Esophagus (tissue), 2 donors: ENCODE results near the gene MAST1. TPM values are rescaled to one million over a fixed set of nuclear protein-coding genes. Genes with fewer than 3 reads are reported as not detected.

Experiments
- H3K27ac ChIP-seq, 2 donors: one replicate each; pipeline ENCODE4 v1.5.1; 2013; ENCODE audit warnings: low read depth in 2 of 2, mild to moderate bottlenecking in 2 of 2, inconsistent platforms in 1 of 2, low read length in 1 of 2, moderate library complexity in 1 of 2
- H3K27me3 ChIP-seq, 2 donors: one replicate each; pipeline ENCODE4 v1.6.1; 2013; ENCODE audit warnings: low read length in 2 of 2, control low read depth in 1 of 2, mild to moderate bottlenecking in 1 of 2; ENCODE audit not compliant: insufficient read depth in 2 of 2, control insufficient read depth in 1 of 2
- H3K36me3 ChIP-seq, 2 donors: one replicate each; pipeline ENCODE4 v1.6.1; 2013; ENCODE audit warnings: low read length in 1 of 2; ENCODE audit not compliant: control insufficient read depth in 2 of 2, insufficient read depth in 2 of 2
- H3K4me1 ChIP-seq, 2 donors: one replicate each; pipeline ENCODE4 v1.6.1; 2013; ENCODE audit warnings: low read length in 1 of 2; ENCODE audit not compliant: control insufficient read depth in 2 of 2, insufficient read depth in 2 of 2
- H3K4me3 ChIP-seq, 2 donors: one replicate each; pipeline ENCODE4 v1.5.1; 2013; ENCODE audit warnings: low read length in 2 of 2, mild to moderate bottlenecking in 2 of 2, low read depth in 1 of 2, moderate library complexity in 1 of 2
- H3K9me3 ChIP-seq, 2 donors: one replicate each; pipeline ENCODE4 v1.6.1; 2013; ENCODE audit warnings: mild to moderate bottlenecking in 2 of 2, low read depth in 1 of 2, low read length in 1 of 2, moderate library complexity in 1 of 2; ENCODE audit not compliant: control insufficient read depth in 2 of 2, insufficient read depth in 1 of 2
- WGBS, 2 donors: extraction: QIAGEN DNeasy Blood & Tissue Kit; methylation state at CpG; one replicate each; pipeline ENCODE4 v1.1.7; 2013; 5-methylcytosine and 5-hydroxymethylcytosine counted together
- polyA plus RNA-seq, 2 donors: library from polyadenylated mRNA; stranded (reverse); fragments of 200-250 nt; gene quantifications; one replicate each; pipeline ENCODE4 v1.2.3, GENCODE V29; 2013
- donor health status: healthy with polysubstance abuse.
- donor health status: Bipolar disorder and iron deficiency.

The MAST1 gene
- polyA plus RNA-seq, 2 donors: 0.18 to 0.22 TPM

DNA sequence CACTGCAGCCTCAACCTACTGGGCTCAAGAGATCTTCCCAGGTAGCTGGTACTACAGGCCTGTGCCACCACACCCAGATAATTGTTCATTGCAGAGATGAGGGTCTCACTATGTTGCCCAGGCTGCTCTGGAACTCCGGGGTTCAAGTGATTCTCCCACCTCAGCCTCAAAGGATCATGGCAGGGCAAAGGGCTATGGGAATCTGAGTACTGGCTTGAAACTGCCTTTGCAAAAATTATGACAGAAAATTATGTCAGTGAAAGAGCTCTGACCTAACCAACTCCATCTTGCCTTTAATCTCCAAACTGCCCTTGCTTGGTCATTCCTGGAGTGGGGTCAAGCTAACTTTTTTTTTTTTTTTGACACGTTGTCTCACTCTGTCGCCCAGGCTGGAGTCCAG lies 44.3 kb downstream of the MAST1 start:
- no peak overlapping the region for H3K4me3 ChIP-seq
- WGBS, 2 donors: 88 to 93% methylated on average over 3 of the region's 3 CpGs
- no peaks in the 10 kb centered on the region for H3K27me3 ChIP-seq
- H3K27ac ChIP-seq: no peak overlapping the region
- peaks cover 4 to 10% of the 10 kb centered on the region in 2 donors for H3K4me1 ChIP-seq
- H3K36me3 ChIP-seq: peaks cover 0 to 7% of the 10 kb centered on the region in 2 donors
- H3K9me3 ChIP-seq: peaks cover 0 to 14% of the 10 kb centered on the region in 2 donors

DNA sequence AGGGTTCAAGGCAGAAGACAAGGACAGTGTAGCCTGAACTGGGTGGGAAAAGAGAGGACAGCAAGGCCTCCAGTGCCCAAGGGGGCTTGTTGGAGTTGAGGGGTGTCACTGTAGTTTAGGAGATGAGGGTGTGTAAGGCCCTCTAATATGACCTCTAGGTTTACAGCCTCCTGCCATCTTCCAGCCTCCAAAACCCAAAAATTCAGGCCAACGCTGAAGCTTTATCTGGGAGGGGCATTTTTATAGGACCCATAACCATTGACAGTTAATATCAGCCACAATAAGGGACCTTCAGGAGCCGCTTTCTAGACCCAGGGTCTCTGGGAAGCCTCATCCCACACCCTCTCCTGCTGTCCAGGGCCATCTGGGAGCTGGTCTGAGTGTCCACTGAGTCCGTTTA lies 45.9 kb downstream of the MAST1 start:
- no peak overlapping the region for H3K4me3 ChIP-seq
- H3K36me3 ChIP-seq: no peaks in the 10 kb centered on the region
- peaks cover 4 to 10% of the 10 kb centered on the region in 2 donors for H3K4me1 ChIP-seq
- 96% methylated on average over 3 of the region's 3 CpGs for WGBS, 2 donors
- H3K27me3 ChIP-seq: no peaks in the 10 kb centered on the region
- H3K27ac ChIP-seq: no peak overlapping the region
- H3K9me3 ChIP-seq: peaks cover 0 to 14% of the 10 kb centered on the region in 2 donors

DNA sequence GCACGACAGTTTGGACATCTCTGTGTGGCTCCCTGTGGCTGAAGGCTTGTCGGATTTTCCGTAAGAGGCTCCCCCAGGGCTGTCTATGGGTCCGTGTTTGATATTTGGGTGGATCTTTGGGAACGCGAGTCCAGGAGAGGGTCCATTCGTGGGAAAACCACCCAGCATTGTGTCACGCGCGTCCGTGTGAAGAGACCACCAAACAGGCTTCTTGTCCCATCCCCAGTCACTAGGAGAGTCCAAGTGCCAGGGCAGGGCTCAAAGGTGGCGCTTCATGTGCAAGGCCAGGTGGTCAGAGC lies 46.3 kb downstream of the MAST1 start:
- 68 to 75% methylated on average over 12 of the region's 12 CpGs for WGBS, 2 donors
- Histone ChIP-seq H3K27me3 (no peaks in the 10 kb centered on the region), H3K4me1 (peaks cover 4 to 10% of the 10 kb centered on the region in 2 donors), H3K27ac (no peak overlapping the region), H3K4me3 (peak overlapping the region in 1 of 2 donors; percentile 30), H3K9me3 (peaks cover 0 to 14% of the 10 kb centered on the region in 2 donors), H3K36me3 (no peaks in the 10 kb centered on the region)

DNA sequence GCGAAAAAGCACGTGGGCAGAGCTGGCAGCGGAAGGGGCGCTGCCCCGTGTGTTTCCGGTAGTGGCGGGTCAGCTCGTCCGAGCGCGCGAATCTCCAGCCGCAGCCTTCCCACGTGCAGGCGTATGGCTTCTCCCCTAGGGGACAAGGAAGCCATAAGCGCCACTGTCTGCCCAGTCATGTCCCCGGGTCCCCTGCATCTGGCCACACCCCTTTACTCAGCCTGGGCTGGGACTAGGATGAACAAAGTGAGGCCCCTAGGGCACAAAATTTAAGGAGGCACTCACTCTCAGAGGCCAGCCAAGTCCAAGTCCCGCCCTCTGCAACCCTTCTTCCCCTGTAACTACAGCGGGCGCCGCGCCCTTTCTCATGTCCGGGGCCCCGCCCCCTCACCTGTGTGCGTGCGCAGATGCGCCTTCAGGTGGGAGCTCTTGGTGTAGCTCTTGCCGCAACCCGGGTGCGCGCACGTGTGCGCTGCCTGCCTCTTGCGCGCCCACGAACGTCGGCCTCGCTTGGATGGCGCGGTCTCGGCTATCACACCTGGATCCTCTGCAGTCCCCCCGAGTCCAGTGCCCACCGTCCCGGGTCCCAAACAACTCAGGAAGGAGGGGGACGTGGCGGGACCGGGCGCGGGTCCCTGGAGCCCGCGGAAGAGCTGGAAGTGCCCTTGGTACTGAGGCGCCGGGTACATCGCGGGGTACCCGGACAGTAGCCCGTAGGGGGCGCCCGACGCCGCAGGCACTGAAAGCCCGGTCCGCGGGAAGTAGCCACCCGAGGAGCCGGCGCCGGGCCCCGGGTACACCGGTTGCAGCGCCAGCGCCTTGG lies 46.8 kb downstream of the MAST1 start:
- H3K4me3 ChIP-seq: peak overlapping the region; percentile 30 to 37
- H3K36me3 ChIP-seq: no peaks in the 10 kb centered on the region
- no peaks in the 10 kb centered on the region for H3K27me3 ChIP-seq
- H3K27ac ChIP-seq: peak overlapping the region in 1 of 2 donors; percentile 42
- H3K4me1 ChIP-seq: peaks cover 4 to 10% of the 10 kb centered on the region in 2 donors
- WGBS, 2 donors: 3% methylated on average over 61 to 73 of the region's 73 CpGs
- H3K9me3 ChIP-seq: peaks cover 0 to 14% of the 10 kb centered on the region in 2 donors

DNA sequence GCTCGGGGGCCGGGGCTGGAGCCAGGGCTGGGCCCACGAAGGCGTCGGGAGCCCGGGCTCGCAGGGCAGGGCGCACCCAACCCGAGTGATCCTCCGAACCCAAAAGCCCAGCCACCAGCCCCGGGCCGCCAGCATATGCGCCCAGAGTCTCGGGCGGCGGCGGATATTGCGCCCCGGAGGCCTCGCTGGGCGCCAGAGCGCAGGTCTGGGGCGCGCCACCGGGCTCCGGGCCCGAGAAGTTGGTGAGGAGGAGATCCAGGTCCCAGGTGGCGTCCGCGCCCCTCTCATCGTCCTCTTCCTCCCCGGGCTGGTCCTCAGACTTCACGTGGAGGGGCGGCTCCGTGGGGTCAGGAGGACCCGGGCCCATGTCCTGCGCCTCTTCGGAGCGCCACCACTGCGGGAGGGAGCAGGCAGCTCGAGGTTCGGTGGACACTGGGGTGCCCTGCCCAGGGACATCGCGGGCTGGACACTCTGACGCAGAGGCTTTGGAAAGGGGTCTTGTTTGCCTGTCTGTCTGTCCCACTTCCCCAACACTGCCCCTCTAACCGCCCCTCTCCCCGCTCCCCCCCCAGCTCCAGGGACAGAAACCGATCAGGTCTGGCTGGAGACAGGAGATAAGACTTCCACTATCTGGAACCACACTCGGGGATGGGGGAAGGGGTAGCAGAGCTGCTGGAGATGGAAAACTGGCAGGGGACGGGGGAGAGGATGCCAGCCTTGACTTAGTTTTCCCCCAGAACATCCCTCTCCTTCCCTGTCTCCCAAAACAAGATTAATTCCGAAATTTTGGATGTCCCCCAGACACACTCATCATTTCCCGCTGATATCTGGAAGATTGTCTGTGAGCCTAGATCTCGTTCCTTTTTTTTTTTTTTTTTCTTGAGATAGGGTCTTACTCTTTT lies 47.7 kb downstream of the MAST1 start:
- Histone ChIP-seq H3K4me3 (peak overlapping the region; percentile 30 to 37), H3K27me3 (no peaks in the 10 kb centered on the region), H3K4me1 (peaks cover 4 to 9% of the 10 kb centered on the region in 2 donors), H3K36me3 (no peaks in the 10 kb centered on the region), H3K27ac (peak overlapping the region in 1 of 2 donors; percentile 42), H3K9me3 (peaks cover 0 to 14% of the 10 kb centered on the region in 2 donors)
- WGBS, 2 donors: 8% methylated on average over 43 to 53 of the region's 53 CpGs

DNA sequence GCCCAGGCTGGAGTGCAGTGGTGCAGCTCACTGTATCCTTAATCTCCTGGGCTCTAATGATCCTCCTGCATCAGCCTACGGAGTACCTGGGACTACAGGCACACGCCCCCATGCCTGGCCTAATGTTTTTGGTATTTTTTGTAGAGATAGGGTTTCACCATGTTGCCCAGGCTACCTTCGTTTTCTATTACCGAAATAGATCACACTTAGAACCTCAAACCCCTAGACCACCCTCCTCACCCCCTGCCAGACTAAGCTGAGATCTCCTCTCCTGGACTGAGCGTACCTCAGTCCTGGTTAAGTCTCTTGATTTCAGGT lies 48.3 kb downstream of the MAST1 start:
- WGBS, 2 donors: 79 to 80% methylated on average over 5 of the region's 5 CpGs

DNA sequence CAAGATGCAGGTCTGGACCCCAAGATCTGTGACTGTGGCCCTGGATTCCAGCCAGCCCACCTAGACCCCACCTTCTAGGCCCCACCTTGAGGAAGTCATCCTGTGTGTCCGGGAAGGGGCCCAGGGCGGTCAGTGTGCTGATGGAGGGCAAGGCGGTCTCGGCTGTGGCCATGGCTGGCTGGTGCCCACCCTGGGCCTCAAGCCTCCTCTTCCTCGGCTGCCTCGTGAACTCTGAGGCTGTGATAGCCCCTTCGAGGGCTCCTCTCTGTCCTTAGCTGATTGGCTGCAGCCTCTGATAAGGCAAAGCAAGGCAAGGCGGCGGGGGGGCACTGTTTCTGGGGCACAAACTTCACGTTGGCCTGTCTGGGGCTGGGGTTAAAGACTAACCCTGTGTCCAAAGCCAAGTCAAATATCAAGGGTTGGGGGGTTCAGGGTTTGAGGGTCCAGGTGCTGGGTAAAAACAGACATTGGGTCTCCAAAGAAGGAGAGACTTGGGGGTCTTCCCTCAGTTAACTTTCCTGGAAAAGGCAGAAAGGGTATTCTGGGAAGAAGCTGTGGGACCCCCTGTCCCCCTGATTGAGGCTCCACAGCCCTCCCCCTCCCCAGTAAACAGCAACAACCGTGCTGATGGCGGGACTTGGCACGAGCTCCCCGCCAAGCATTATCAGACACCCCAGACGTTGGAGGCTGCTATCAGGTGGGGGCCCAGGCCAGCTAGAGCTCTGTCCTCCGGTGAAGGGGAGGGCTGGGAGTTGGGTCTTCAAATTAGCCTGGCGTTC lies 48.8 kb downstream of the MAST1 start, which contains the start of gene KLF1:
Gene KLF1 (minus strand): TSS at position 233 of the 779 bp plus-strand sequence. CDS start 61 bp downstream, at position 172.
- Histone ChIP-seq H3K27ac (no peak within 1 kb of the TSS), H3K27me3 (no peaks in the 10 kb centered on the region), H3K9me3 (peaks cover 0 to 14% of the 10 kb centered on the region in 2 donors), H3K36me3 (no peaks in the 10 kb centered on the region), H3K4me1 (peaks cover 6 to 16% of the 10 kb centered on the region in 2 donors), H3K4me3 (peak within 1 kb of the TSS in 1 of 2 donors; percentile 37)
- WGBS, 2 donors: 75% methylated on average over 17 of the region's 17 CpGs

More for the DNA sequence above, 48.3 kb downstream of the MAST1 start:
- H3K9me3 ChIP-seq: peaks cover 0 to 14% of the 10 kb centered on the region in 2 donors
- no peaks in the 10 kb centered on the region for H3K36me3 ChIP-seq
- no peaks in the 10 kb centered on the region for H3K27me3 ChIP-seq
- H3K27ac ChIP-seq: no peak overlapping the region
- no peak overlapping the region for H3K4me3 ChIP-seq
- H3K4me1 ChIP-seq: peaks cover 6 to 11% of the 10 kb centered on the region in 2 donors

DNA sequence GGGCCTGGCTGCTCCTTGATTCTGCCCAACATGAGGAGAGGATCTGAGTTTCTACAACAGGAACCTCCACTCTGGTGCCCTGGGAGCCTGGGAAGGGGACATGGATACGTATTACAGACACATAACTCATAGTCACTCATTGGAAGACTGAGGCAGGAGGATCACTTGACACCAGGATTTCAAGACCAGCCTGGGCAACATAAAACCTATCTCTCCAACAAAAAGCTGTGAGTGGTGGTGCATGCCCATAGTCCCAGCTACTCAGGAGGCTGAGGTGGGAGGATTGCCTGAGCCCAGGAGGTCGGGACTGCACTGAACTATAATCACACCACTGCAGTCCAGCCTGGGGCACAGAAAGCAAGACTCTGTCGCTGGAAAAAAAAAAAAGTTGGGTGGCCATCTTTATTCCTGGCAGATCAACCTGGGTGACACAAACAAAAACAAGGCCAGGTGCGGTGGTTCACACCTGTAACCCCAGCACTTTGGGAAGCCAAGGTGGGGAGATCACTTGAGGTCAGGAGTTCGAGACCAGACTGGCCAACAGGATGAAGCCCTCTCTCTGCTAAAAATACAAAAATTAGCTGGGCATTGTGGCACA lies 49.8 kb downstream of the MAST1 start:
- Histone ChIP-seq H3K4me1 (peaks cover 6 to 16% of the 10 kb centered on the region in 2 donors), H3K9me3 (peaks cover 0 to 14% of the 10 kb centered on the region in 2 donors), H3K27me3 (no peaks in the 10 kb centered on the region), H3K27ac (no peak overlapping the region), H3K36me3 (peaks cover 0 to under 1% of the 10 kb centered on the region in 2 donors), H3K4me3 (no peak overlapping the region)
- 74 to 78% methylated on average over 5 of the region's 5 CpGs for WGBS, 2 donors
